ENCODE results near the gene PIF1.

GRCh38 chr15:64850778-64851502, 25.5 kb upstream of the PIF1 start:
- TF ChIP-seq YY1 (IDR thresholded peaks at IDR 0.05; ENCODE audit: insufficient read depth, insufficient read length) (no peak), ZNF274 (IDR thresholded peaks at IDR 0.05; ENCODE audit: low read depth, low read length) (no peak)

Data from NT2/D1 (cell line).